ENCODE results near the gene MYH9.

DNA sequence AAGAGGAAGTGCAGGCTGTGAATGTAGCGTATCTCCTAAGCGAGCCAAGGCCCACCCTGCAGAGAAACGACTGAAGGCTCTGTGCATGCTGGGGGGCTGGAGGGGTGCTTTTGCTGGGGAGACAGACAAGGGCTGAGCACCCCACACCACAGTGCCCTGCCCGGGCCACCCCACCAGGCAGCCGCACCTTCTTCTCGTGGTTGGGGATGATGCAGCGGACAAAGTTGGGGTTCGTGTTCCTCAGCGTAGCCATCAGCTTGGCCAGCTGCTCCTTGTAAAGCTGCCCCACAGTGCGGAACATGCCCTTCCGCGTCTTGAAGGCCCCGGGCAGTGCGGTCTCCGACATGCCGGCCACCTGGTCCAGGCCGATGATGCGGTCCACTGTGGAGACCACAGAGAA, 81.5 kb downstream of the MYH9 start:
- TF ChIP-seq, protein P1, sequence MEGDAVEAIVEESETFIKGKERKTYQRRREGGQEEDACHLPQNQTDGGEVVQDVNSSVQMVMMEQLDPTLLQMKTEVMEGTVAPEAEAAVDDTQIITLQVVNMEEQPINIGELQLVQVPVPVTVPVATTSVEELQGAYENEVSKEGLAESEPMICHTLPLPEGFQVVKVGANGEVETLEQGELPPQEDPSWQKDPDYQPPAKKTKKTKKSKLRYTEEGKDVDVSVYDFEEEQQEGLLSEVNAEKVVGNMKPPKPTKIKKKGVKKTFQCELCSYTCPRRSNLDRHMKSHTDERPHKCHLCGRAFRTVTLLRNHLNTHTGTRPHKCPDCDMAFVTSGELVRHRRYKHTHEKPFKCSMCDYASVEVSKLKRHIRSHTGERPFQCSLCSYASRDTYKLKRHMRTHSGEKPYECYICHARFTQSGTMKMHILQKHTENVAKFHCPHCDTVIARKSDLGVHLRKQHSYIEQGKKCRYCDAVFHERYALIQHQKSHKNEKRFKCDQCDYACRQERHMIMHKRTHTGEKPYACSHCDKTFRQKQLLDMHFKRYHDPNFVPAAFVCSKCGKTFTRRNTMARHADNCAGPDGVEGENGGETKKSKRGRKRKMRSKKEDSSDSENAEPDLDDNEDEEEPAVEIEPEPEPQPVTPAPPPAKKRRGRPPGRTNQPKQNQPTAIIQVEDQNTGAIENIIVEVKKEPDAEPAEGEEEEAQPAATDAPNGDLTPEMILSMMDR (IDR thresholded peaks at IDR 0.05) = no peak
- TF ChIP-seq POLR2A (IDR thresholded peaks at IDR 0.05) = no peak
- no peak for TF ChIP-seq POLR2AphosphoS5 (IDR thresholded peaks at IDR 0.05)
- no peak for TF ChIP-seq EP300 (IDR thresholded peaks at IDR 0.05)
